ENCODE results near the gene MUC7. TPM values are rescaled to one million over a fixed set of nuclear protein-coding genes. Genes with fewer than 3 reads are reported as not detected.
"Not testable (repeated sequence)": the region's sequence is repeated elsewhere in the genome, so short reads cannot be mapped to it uniquely, and the experiment has no call there.

Gene MUC7
- total RNA-seq, 1 experiment from 2014 or later, result not detected

- Histone ChIP-seq H3K4me1 (no peaks in the 10 kb centered on the region), H3K27me3 (replicated peaks; ENCODE audit: control insufficient read depth, insufficient read depth, low read length) (no peaks in the 10 kb centered on the region), H3K4me3 (ENCODE audit: low read depth, low read length) (no peak overlapping the region), H3K36me3 (ENCODE audit: control insufficient read depth, insufficient read depth, low read length) (no peaks in the 10 kb centered on the region), H3K9me3 (no peaks in the 10 kb centered on the region)
- H3K9me3 Mint-ChIP-seq (ENCODE audit: unreplicated experiment), result no peaks in the 10 kb centered on the region
- no peaks in the 10 kb centered on the region for H3K36me3 Mint-ChIP-seq (ENCODE audit: insufficient read depth, unreplicated experiment)
- no peaks in the 10 kb centered on the region for H3K27me3 Mint-ChIP-seq (ENCODE audit: insufficient read depth, unreplicated experiment)
- no peak overlapping the region for H3K27ac Mint-ChIP-seq (ENCODE audit: unreplicated experiment)
- POLR2A ChIA-PET, result no interaction called here
- CTCF ChIA-PET, result no interaction called here
- intact Hi-C loops (cut with micrococcal nuclease; ENCODE audit: unreplicated experiment), result no loop called here
- no peaks in the 10 kb centered on the region for H3K4me1 Mint-ChIP-seq (ENCODE audit: low read depth, unreplicated experiment)
- DNase-seq, result no peak
- no peak overlapping the region for H3K4me3 Mint-ChIP-seq (ENCODE audit: unreplicated experiment)
- TF ChIP-seq, protein P1, sequence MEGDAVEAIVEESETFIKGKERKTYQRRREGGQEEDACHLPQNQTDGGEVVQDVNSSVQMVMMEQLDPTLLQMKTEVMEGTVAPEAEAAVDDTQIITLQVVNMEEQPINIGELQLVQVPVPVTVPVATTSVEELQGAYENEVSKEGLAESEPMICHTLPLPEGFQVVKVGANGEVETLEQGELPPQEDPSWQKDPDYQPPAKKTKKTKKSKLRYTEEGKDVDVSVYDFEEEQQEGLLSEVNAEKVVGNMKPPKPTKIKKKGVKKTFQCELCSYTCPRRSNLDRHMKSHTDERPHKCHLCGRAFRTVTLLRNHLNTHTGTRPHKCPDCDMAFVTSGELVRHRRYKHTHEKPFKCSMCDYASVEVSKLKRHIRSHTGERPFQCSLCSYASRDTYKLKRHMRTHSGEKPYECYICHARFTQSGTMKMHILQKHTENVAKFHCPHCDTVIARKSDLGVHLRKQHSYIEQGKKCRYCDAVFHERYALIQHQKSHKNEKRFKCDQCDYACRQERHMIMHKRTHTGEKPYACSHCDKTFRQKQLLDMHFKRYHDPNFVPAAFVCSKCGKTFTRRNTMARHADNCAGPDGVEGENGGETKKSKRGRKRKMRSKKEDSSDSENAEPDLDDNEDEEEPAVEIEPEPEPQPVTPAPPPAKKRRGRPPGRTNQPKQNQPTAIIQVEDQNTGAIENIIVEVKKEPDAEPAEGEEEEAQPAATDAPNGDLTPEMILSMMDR (IDR thresholded peaks at IDR 0.05; ENCODE audit: insufficient read depth in 1 of 2, low read depth in 1 of 2, low read length in 1 of 2, severe bottlenecking in 1 of 2, unreplicated experiment in 1 of 2), result no peak
- BruUV-seq (replicated peaks), result no TSS peak
Observed at GRCh38 chr4:70473679-70474078, 1.7 kb downstream of the MUC7 start.

DNA sequence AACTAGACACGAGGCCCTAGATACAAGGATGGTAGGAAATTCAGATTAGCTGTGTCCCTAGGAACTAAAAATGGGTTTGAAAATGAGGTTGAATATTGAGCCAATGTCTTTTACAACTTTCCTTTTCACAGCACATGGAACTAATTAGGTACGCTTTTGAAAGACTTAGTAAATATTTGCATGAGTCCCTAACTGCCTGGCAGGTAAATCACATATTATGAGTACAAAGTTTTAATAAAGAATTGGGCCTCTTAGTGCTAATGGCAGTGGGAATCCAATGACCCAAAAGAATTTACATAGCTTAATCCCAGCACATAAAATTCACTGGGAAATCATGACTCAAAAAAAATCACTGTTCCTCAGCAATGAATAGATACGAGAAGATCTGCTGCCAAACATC lies 16.8 kb downstream of the MUC7 start:
- no peak overlapping the region for H3K4me3 ChIP-seq (ENCODE audit: low read depth, low read length)

GRCh38 chr4:70496231-70496630 lies 24.2 kb downstream of the MUC7 start:
- H3K27me3 Mint-ChIP-seq (ENCODE audit: insufficient read depth, unreplicated experiment), result peaks cover 3% of the 10 kb centered on the region
- POLR2A ChIA-PET, result no interaction called here
- H3K4me1 Mint-ChIP-seq (ENCODE audit: low read depth, unreplicated experiment), result no peaks in the 10 kb centered on the region
- TF ChIP-seq, protein P1 (IDR thresholded peaks at IDR 0.05; ENCODE audit: insufficient read depth in 1 of 2, low read depth in 1 of 2, low read length in 1 of 2, severe bottlenecking in 1 of 2, unreplicated experiment in 1 of 2), result no peak
- no peak overlapping the region for H3K4me3 Mint-ChIP-seq (ENCODE audit: unreplicated experiment)
- intact Hi-C loops (cut with micrococcal nuclease; ENCODE audit: unreplicated experiment), result no loop called here
- H3K36me3 Mint-ChIP-seq (ENCODE audit: insufficient read depth, unreplicated experiment), result no peaks in the 10 kb centered on the region
- no peak for DNase-seq
- Histone ChIP-seq H3K4me1 (no peaks in the 10 kb centered on the region), H3K4me3 (ENCODE audit: low read depth, low read length) (no peak overlapping the region), H3K27me3 (replicated peaks; ENCODE audit: control insufficient read depth, insufficient read depth, low read length) (no peaks in the 10 kb centered on the region), H3K9me3 (no peaks in the 10 kb centered on the region), H3K36me3 (ENCODE audit: control insufficient read depth, insufficient read depth, low read length) (no peaks in the 10 kb centered on the region)
- H3K27ac Mint-ChIP-seq (ENCODE audit: unreplicated experiment), result no peak overlapping the region
- H3K9me3 Mint-ChIP-seq (ENCODE audit: unreplicated experiment), result no peaks in the 10 kb centered on the region
- CTCF ChIA-PET, result no interaction called here
- BruUV-seq (replicated peaks), result no TSS peak

More for the DNA sequence above, 16.8 kb downstream of the MUC7 start:
- Histone ChIP-seq H3K36me3 (ENCODE audit: control insufficient read depth, insufficient read depth, low read length) (no peaks in the 10 kb centered on the region), H3K9me3 (no peaks in the 10 kb centered on the region), H3K4me1 (no peaks in the 10 kb centered on the region), H3K27me3 (replicated peaks; ENCODE audit: control insufficient read depth, insufficient read depth, low read length) (no peaks in the 10 kb centered on the region)
- no peaks in the 10 kb centered on the region for H3K27me3 Mint-ChIP-seq (ENCODE audit: insufficient read depth, unreplicated experiment)
- CTCF ChIA-PET, result no interaction called here
- no peak overlapping the region for H3K27ac Mint-ChIP-seq (ENCODE audit: unreplicated experiment)
- POLR2A ChIA-PET, result no interaction called here
- no peaks in the 10 kb centered on the region for H3K36me3 Mint-ChIP-seq (ENCODE audit: insufficient read depth, unreplicated experiment)
- DNase-seq, result no peak
- no peaks in the 10 kb centered on the region for H3K4me1 Mint-ChIP-seq (ENCODE audit: low read depth, unreplicated experiment)
- BruUV-seq (replicated peaks), result no TSS peak
- no peaks in the 10 kb centered on the region for H3K9me3 Mint-ChIP-seq (ENCODE audit: unreplicated experiment)
- TF ChIP-seq, protein P1 (IDR thresholded peaks at IDR 0.05; ENCODE audit: insufficient read depth in 1 of 2, low read depth in 1 of 2, low read length in 1 of 2, severe bottlenecking in 1 of 2, unreplicated experiment in 1 of 2), result no peak
- intact Hi-C loops (cut with micrococcal nuclease; ENCODE audit: unreplicated experiment), result no loop called here
- H3K4me3 Mint-ChIP-seq (ENCODE audit: unreplicated experiment), result no peak overlapping the region

DNA sequence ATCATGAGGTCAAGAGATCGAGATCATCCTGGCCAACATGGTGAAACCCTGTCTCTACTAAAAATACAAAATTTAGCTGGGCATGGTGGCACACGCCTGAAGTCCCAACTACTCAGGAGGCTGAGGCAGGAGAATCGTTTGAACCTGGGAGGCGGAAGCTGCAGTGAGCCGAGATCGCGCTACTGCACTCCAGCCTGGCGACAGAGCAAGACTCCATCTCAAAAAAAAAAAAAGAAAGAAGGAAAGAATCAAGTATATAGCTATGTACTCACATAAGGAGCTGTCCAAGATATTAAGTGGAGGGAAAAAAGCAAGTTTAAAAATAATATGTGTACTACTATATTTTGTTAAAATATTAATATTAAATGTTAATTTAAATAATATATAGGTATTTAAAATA lies 29.8 kb downstream of the MUC7 start:
- intact Hi-C loops (cut with micrococcal nuclease; ENCODE audit: unreplicated experiment); H3K27me3 Mint-ChIP-seq (ENCODE audit: insufficient read depth, unreplicated experiment); H3K36me3 ChIP-seq (ENCODE audit: control insufficient read depth, insufficient read depth, low read length); CTCF ChIA-PET; POLR2A ChIA-PET; BruUV-seq (replicated peaks); H3K27ac Mint-ChIP-seq (ENCODE audit: unreplicated experiment); H3K36me3 Mint-ChIP-seq (ENCODE audit: insufficient read depth, unreplicated experiment); H3K4me1 Mint-ChIP-seq (ENCODE audit: low read depth, unreplicated experiment); H3K4me1 ChIP-seq; H3K9me3 ChIP-seq; H3K27me3 ChIP-seq (replicated peaks; ENCODE audit: control insufficient read depth, insufficient read depth, low read length); H3K9me3 Mint-ChIP-seq (ENCODE audit: unreplicated experiment); H3K4me3 Mint-ChIP-seq (ENCODE audit: unreplicated experiment); H3K4me3 ChIP-seq (ENCODE audit: low read depth, low read length); DNase-seq: not testable (repeated sequence)

Data from Caco-2 (cell line).